Measurements from ENCODE around the gene CNTNAP2.

- TF ChIP-seq CTCF (conservative IDR thresholded peaks at IDR 0.05; ENCODE audit: low read depth, low read length) (no peak), POLR2A (IDR thresholded peaks at IDR 0.05; ENCODE audit: low read depth, low read length) (no peak), RAD21 (IDR thresholded peaks at IDR 0.05; ENCODE audit: low read length) (no peak), FOS (IDR thresholded peaks at IDR 0.05; ENCODE audit: low read depth, low read length) (no peak), CEBPB (IDR thresholded peaks at IDR 0.05; ENCODE audit: low read depth, low read length) (no peak), CHD1 (IDR thresholded peaks at IDR 0.05; ENCODE audit: low read depth, low read length) (no peak), SMC3 (IDR thresholded peaks at IDR 0.05; ENCODE audit: low read depth, low read length) (no peak), RFX5 (IDR thresholded peaks at IDR 0.05; ENCODE audit: low read depth, low read length) (no peak), MXI1 (IDR thresholded peaks at IDR 0.05; ENCODE audit: borderline replicate concordance, low read depth, low read length) (no peak), NFE2L2 (IDR thresholded peaks at IDR 0.05; ENCODE audit: low read depth, low read length) (no peak), MAFK (IDR thresholded peaks at IDR 0.05; ENCODE audit: low read depth, low read length) (no peak), ELK1 (IDR thresholded peaks at IDR 0.05; ENCODE audit: borderline replicate concordance, low read depth, low read length) (no peak)
Measured at GRCh38 chr7:147605323-147605722, 1488.7 kb downstream of the CNTNAP2 start.
